Activated CD4-positive, alpha-beta T cell treated with anti-CD3 and anti-CD28 coated beads, Interleukin-2, amount 50 U/mL, for 16 hours (primary cell): ENCODE data around the gene GANC.

Experiments used
- DNase-seq: peaks from one replicate; pipeline ENCODE4 v3.0.0-alpha.2; 2020

GANC gene

DNA sequence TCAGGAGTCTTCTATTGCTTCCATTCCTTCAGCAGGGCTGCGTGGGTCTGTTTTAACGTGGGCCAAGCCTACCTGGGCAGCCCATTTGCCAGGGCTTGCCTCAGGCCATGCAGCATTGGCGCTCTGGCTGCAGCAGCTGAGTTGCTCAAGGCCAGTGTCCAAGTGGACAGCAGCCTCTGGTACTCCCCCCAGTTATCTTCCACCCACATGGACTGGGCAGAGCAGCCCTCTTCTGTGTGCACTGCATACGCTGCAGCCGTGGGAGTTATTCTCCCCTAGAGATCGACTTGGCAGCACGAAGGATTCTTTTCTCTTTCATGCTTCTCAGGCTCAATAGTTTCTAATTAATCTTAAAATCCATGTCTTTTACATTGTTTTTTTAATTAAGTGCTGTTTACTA lies 79.4 kb downstream of the GANC start:
- no peak for DNase-seq

DNA sequence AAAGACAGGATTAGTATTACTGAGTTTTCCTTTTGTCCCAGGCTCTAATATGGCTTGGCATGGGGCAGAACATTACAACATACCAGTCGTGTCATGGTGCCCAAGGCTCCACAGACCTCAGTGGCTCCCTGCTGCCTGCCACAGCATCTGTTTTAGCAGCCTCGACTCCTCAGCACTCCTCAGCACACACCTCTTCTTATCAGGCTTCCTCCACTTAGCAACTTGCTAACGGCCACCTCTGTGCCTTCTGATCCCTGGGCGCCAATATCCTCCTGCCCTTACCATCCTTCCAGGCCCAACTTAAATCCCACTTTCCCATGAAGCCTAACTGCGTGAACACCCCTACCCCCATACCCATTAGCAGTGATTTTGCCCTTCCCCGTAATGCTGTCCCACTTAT lies 80.1 kb downstream of the GANC start:
- DNase-seq: no peak

DNA sequence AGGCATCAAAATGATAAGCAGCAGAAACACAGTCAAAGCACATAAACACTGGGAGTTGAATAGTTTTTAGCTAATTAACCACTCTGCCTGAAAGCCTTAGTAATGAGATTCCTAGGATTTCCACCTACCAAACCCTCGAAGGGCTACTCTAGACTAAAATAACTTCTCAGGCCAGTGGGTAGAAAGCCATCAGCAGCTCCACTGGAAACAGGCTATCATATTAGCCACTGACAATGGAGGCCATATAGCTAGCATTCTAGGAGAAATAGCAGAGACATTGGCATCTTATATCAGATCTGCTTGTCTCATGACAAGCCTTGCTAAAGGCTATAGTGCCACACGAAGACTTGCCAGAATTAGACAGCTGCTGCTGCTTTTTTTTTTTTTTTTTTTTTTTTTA lies 81.8 kb downstream of the GANC start:
- no peak for DNase-seq

DNA sequence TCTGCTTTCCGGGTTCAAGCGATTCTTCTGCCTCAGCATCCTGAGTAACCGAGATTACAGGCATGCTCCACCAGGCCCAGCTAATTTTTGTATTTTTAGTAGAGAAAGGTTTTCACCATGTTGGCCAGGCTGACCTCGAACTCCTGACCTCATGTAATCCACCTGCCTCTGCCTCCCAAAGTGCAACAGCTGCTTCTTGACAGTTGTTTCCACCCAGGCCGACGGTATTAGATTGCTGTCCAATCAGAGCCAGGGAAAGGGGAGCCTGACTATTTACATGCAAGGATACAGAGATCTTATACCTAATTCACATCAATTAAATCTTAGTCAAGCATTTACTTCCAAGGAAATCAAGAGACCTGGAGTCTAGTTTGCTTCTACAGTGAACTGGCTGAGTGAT lies 82.3 kb downstream of the GANC start:
- DNase-seq: no peak

DNA sequence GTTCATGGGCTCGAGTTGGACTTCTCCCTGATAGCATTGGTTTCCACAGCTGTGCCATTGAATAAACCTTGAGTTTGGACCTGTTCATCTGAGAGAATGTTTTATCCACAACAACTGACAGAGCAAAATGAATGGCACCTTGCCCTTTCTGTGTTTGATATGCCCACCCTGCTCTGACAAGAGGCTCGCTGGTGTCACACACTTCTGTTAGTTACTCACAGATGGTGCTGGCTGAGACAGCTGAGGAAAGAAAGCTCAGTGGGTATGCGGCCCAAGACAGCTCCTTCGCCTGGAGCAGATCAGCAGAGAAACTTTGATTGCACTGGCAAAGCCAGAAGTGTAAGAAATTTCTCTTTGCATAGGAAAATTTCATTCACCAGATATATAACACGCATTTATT lies 83.8 kb downstream of the GANC start:
- no peak for DNase-seq

DNA sequence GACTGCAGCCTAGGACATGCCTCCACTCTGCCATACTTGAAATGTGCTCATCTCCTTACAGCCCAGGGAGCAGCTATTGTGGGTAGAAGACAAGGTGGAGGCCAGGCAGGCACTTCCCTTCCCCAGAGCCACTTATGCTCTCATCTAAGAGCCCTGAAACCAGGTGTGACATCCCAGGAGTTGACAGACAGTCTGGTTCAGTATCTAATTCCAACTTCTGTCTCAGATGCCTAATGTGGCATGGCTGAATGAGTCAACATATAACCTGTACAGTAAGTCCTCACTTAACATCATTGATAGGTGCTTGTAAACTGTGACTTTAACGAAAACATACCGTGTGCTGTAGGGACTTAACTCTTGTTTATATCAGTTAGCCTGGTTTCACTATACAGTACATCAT lies 85.1 kb downstream of the GANC start:
- no peak for DNase-seq

DNA sequence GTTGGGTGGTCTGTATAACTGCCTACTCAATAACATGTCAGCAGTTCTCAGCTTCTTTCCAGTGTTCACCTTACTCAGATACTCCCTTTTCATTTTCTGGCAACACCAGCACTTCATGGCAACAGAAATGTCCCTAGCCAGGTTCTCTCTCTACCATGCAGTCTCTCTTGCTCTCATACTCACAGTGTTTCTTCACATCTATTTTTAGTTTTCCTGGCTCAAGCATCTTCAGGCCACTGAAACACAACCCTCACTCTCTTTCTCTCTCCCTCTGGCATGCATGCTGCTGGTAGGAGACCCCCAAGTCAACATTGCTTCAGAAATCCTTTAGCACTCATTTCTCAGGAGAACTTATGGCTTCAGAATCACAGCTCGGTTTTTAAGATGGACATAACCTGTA lies 86.2 kb downstream of the GANC start, which contains the start of gene CAPN3:
Gene CAPN3, plus strand, starts transcription at position 253 of the 400 bp plus-strand sequence. CDS start 305 bp downstream, outside the sequence.
- DNase-seq: no peak

DNA sequence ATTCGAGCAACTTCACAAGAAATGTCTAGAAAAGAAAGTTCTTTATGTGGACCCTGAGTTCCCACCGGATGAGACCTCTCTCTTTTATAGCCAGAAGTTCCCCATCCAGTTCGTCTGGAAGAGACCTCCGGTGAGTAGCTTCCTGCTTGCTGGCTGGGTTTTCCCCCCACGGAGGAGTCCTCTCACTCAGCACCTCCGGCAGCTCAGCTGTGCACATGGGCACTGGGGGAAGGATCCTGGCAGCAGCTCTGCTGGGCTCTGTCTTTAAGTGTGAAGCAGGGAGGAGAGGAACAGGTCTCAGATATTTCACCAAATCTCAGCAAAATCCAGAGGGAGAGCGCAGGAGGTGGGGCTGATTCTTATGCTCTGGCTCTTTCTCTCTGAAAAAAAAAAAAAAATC lies 87.0 kb downstream of the GANC start:
- DNase-seq: no peak

DNA sequence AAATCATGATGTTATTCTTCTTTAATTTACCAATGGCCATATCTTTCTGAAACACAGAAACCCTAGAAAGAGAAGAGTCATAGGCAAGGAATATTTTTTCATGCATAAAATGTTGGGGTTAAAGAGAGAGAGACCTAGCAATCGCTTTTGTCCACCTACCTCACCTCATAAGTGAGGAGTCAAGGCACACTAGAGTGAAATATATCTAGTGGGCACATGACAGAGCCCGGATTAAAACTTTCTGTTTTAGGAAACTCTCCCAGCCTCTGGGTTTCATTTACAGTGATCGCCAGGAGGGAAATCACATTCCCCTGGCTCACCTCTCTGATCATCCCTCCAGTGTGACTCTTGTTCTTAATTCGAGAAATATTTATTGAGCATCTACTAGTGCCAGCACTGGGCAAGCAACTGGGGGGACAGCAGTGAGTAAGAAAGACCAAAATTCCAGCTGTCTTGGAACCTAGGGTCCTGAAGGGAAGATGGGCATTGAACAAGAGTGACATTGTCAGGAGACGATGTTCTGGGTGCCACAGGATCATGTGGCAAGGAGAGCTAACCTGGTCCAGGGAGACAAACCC lies 87.6 kb downstream of the GANC start:
- DNase-seq: no peak

DNA sequence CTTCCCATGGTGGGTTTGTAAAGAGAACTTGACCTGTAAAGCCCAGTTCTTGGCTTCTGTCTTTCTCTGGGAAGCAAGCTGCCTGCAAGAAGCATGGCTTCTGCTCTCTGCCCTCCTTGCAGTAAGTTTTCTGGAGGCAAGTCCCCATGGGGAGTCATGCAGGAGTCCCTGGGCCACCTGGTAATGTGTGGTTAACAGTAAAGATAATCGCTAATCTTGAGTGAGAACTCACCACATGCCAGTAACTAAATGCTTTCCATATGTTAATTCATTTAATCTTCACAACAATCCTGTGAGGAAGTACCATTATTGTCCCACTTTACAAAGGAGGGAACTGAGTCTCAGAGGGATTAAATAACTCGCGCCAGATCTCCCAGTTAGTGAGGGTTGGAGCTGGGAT lies 90.5 kb downstream of the GANC start:
- no peak for DNase-seq

DNA sequence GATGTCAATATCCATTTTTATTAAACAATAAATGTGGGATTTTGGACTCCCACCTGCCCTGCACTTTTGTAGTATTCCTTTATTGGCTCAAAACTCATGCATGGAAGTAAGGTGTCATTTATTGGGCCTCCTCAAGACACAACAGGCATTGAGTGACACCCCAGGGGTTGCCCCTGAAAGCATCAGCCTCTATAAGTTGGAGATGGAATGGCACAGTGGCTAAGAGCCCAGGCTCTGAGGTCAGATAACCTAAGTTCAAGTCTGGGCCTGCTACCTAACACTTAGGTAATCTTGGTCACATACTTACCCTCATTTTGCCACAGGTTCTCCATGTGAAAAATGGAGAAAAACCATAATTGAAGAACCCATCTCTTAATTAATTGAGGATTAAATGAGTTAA lies 90.9 kb downstream of the GANC start:
- DNase-seq: no peak

DNA sequence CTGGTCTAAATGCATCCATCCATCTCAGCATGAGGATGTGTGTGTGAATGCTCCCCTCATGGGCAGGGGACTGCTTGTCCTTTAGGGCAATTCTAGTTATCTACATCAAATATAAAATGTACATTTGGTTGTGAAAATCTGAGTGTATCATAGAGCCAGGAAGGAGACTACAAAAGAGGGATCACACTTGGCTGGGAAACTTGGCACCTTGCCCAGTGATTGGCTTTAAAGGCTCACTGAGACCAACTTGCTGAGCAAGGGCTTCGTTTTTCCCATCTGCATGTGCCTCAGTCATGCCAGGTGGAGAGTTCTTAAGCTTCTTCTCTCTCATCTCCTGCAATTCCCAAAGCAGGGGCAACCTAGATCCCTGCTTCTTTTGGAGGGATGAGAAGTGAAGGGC lies 91.5 kb downstream of the GANC start:
- no peak for DNase-seq

DNA sequence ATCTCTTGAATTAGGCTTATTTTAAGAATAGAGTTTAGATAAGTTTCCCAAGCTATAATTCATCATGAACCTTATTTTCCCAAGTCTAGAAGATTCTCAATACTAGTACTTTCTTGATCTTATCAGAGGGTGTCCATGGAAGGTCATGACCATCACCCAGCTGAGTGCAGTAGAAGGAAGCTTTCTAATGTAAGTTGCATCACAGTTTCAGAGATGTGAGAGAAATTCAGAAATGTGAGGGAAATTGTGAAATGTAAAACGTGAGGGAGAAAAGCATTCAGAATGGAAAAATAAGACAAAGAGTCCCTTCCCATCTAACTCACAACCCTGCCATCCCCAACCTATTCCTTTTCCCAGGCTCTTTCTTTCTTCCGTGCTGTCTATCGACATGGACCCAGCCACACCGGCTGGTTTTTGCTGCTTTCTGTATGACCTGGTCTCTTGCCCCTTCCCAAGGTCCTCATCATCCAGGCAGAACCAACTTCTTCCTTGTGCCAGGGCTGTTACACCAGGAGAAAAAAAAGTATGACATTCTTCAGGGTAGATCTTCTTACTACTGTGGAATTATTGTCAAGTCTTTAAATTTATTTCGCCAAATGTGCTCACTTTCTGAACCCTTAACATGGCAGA lies 93.0 kb downstream of the GANC start:
- DNase-seq: no peak

DNA sequence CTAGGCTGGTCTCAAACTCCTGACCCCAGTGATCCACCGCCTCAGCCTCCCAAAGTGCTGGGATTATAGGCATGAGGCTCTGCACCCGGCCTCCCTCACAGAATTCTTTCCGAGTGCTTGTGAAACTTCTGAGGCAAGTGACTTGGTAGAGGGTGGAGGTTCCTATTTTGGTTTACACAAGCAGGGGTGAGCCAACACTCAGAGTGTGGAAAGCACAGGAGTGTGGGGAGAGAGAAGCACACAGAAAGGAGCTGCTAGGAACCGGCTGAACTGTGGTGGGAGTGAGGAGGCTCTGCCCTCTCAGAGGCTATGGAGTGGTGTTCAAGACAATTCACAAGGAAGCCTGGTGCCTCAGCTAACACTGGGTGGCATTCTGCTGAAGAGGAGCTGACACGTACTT lies 94.0 kb downstream of the GANC start:
- no peak for DNase-seq

DNA sequence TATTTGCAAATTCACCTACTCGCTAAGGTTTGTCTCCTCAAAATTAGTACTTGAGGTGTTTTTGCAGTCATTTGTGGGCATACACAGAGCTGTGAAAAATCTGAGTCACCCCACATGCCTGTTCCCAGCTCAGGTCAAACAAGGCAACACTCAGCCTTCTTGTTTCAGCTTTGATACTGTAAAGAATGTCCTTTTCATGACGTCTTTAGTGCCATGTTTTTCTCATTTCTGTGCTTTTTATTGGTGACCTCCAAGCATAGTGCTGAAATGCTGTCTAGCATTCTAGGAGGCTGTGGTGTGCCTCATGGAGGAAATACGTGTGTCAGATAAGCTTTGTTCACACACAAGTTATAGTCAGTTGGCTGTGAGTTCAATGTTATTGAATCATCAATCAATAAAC lies 95.1 kb downstream of the GANC start:
- no peak for DNase-seq

DNA sequence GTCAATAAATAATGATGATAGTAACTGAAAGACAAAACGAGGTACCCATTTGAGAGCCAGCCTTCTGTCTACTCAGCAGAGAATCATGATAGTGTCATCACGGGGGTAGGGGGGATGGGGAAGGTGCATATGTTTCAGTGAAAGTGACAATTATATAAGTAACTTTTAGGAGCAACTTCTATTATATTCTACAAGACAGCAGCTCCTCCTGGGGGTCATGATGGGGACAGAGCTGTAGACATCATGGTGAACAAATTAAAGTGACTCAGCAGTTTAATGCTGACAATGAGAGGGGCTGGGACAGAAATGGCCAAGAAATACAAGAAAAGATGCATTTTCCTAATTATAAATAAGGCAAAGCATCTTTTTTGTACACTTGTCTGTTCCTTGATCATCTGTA lies 98.1 kb downstream of the GANC start:
- DNase-seq: peak; percentile 17

DNA sequence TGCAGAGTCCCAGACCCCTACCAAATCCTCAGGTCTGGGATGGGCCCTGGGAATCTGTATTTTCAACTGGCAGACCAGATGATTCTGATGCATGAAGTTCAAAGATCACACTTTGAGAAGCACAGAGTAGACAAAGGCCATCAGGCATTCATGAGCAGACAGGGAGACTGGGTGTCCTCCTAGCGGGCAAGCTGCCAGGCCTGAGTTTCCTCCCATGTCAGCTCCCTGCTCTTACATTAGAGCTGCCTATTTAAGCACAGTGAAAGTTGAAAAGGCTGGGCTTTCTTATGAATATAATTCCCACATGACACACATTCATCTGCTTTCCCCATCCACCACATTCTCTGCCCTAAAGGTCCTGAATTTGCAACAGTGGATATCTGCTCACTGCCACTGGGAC lies 100.3 kb downstream of the GANC start:
- DNase-seq: no peak

DNA sequence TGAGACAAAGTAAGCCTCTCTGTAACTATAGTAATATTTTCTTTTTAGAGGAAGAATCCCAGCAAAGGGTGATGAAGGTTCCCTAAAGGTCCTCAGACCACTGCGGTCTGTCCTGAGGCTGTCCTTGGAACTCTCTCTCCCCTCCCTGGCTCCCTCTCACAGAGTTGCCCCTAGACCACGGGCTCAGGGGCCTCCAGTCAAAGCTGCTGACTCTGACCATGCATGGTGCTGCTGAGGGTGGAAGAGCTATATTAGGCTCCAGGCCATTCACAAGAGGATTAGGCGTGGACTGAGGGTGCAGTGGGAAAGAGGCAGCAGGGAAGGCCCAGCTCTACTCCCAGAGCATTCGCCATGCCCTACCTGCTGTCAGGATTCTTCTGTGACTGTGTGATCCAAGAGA lies 100.9 kb downstream of the GANC start:
- DNase-seq: no peak

DNA sequence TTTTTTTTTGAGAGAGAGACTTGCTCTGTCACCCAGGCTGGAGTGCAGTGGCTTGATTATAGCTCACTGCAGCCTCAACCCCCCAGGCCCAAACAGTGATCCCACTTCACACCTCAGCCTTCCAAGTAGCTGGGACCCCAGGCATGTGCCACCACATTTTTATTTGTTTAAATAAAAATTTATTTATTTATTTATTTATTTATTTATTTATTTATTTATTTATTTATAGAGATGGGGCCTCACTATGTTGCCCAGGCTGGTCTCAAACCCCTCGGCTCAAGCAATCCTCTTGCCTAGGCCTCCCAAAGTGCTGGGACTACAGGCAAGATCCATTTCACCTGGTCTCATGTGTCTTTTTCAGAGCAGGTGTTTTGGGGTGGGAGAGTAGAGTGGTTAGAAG lies 101.8 kb downstream of the GANC start:
- no peak for DNase-seq

DNA sequence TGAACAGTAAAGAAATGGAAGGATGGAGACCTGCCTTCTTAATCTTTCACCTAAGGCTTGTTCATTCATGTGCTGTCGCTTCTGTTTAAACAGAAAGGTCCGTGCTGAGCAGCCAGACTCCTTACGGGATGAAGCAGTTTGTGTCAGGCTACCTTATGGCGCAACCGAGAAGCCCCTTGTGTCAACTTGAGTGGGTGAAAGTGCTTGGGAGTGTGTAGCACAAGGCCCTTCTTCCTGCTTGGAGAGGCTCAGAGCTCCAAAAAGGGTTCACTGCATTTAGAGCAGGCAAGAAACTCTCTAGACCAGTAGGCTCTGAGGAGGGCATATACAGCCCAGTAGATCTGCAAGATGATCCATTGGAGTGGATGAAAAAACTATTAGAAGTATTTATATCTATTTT lies 102.3 kb downstream of the GANC start:
- DNase-seq: no peak

DNA sequence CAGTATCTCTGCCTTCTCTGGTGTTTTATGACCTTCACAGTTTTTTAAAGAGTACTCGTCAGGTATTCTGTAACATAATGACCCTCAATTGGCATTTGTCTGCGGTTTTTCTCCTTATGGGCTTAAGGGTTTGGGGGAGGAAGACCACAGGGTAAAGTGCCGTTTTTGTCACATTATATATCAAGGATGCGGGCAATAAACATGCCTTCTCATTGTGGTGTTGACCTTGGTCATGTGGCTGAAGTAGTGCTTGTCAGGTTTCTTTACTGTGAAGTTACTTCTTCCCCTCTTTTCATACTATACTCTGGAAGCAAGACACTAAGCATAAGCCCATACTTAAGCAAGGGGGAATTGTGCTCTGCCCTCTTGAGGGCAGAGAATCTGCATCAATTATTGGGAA lies 102.9 kb downstream of the GANC start:
- no peak for DNase-seq

DNA sequence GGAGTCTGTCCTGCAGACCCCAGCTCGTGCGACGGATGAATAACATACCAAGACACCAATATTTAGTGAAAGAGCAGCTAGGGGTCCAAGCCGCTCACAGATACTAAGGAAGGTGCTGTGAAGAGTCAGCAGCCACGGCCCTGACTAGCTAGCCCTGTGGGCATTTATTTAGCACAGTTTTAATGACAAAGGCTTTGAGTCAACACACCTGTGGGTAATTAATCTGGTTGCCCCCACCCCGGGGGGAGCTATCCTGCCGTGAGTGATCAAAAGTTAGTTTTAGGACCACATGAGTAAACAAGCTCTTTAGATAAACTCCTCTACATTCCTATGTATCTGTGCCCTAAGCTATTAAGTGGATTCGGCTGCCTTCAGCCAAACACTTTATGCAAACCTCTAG lies 105.0 kb downstream of the GANC start:
- no peak for DNase-seq

DNA sequence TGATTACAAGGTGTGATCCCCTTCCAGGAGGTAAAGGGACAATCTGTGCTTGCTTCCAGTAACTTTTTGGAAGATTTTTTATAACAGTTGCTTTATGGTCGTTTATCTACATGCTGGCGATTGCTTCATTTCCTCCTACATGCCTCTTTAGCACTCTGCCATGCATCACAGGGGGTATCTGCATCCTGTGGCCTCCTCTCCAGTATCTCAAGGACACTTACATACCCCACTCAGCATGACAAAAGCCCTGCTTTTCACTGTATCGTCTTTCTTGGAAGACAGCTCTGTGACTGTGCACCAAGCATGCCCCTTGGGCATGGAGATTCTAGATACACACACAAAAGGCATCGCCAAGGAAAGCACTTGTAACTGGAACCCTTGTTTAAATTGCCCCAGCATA lies 111.6 kb downstream of the GANC start:
- DNase-seq: no peak

DNA sequence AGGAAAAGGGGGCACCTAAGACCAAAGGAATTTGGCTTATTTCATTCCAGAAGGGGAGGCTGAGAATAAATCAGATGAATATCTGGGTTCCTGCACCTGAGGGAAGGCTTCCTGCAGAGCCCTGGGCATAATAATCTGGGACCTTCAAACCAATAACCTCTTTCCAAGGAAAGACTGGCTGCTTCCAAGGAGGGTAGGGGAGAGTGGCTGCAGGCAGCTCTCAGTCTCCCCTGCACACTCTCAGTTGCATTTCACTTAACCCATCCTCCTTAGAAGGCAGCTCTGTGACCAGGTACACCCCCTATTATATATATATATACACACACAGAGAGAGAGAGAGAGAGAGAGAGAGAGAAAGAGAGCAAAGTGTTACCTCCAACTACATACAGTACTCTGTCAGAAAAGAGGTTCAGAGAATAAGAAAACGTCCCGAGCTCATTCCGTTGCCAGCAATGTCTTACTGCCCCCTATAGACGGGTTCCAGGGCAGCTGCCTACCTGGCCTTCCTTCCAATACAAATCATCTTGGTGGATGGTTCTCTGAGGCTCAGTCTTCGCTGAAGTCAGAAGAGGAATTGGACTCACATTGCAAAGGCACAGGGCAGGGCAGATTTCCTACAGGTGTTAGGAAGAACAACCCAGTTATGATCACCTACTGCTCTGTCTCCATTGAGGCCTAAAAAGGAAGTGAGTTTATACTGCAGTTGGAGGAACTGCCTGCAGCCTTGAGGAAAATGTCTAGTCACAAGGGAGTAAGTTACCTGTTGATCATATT lies 112.4 kb downstream of the GANC start:
- peak; percentile 50 for DNase-seq
